Measurements from ENCODE around the gene HAUS1. TPM values are rescaled to one million over a fixed set of nuclear protein-coding genes. Genes with fewer than 3 reads are reported as not detected.
A peak's percentile ranks its signal among the peaks of the same experiment; 100 is the strongest.

HAUS1 gene
- total RNA-seq, 6 experiments from 2014 or later, result 4.0 to 15.4 (median 5.9) TPM

- DNase-seq, result peak; percentile 79 to 87 (median 81)
- Histone ChIP-seq H3K27me3 (no peaks in the 10 kb centered on the region), H3K27ac (peak within 1 kb of the TSS; percentile 51 to 82 (median 59)), H3K4me1 (peaks cover 0 to 28% (median 6%) of the 10 kb centered on the region in 4 donors), H3K9me3 (no peaks in the 10 kb centered on the region), H3K36me3 (no peaks in the 10 kb centered on the region), H3K4me3 (peak within 1 kb of the TSS; percentile 74 to 91 (median 83))
- TF ChIP-seq CTCF (IDR thresholded peaks at IDR 0.05) (no peak), POLR2A (IDR thresholded peaks at IDR 0.05) (peak; percentile 73)
- WGBS (ENCODE audit: insufficient coverage, low coverage, low lambda C conversion rate, missing lambda C conversion rate), result 0% methylated on average over 1 of the region's 75 CpGs
- ATAC-seq, result peak; percentile 59 to 73 (median 70)
- intact Hi-C loops (cut with DNase I), result no loop called here
Observed at GRCh38 chr18:46071653-46072375, 32.4 kb upstream of the HAUS1 start, which contains the start of gene PSTPIP2. TSS of gene PSTPIP2 (minus strand) at chr18:46072260. CDS start at chr18:46072188, 72 bp downstream.

GRCh38 chr18:46072376-46072867 lies 31.8 kb upstream of the HAUS1 start:
- ATAC-seq (no peak), DNase-seq (no peak)
- Histone ChIP-seq H3K4me3 (peak overlapping the region; percentile 74 to 91 (median 83)), H3K27ac (peak overlapping the region; percentile 51 to 82 (median 59)), H3K4me1 (peaks cover 0 to 28% (median 6%) of the 10 kb centered on the region in 4 donors), H3K9me3 (no peaks in the 10 kb centered on the region), H3K36me3 (no peaks in the 10 kb centered on the region), H3K27me3 (no peaks in the 10 kb centered on the region)
- TF ChIP-seq POLR2A (IDR thresholded peaks at IDR 0.05) (no peak), CTCF (IDR thresholded peaks at IDR 0.05) (no peak)
- intact Hi-C loops (cut with DNase I), result no loop called here
- WGBS (ENCODE audit: insufficient coverage, low coverage, low lambda C conversion rate, missing lambda C conversion rate), result 40% methylated on average over 16 of the region's 25 CpGs

- TF ChIP-seq CTCF (IDR thresholded peaks at IDR 0.05) (no peak), POLR2A (IDR thresholded peaks at IDR 0.05) (no peak)
- Histone ChIP-seq H3K9me3 (no peaks in the 10 kb centered on the region), H3K4me1 (peaks cover 0 to 28% (median 6%) of the 10 kb centered on the region in 4 donors), H3K27ac (no peak overlapping the region), H3K36me3 (no peaks in the 10 kb centered on the region), H3K4me3 (no peak overlapping the region), H3K27me3 (no peaks in the 10 kb centered on the region)
- DNase-seq, result no peak
- WGBS (ENCODE audit: insufficient coverage, low coverage, low lambda C conversion rate, missing lambda C conversion rate), result 25% methylated on average over 2 of the region's 3 CpGs
- ATAC-seq, result peak in 1 of 4 donors; percentile 10
- intact Hi-C loops (cut with DNase I), result no loop called here
Observed at GRCh38 chr18:46072959-46073358, 31.2 kb upstream of the HAUS1 start.

- H3K9me3 ChIP-seq, result no peaks in the 10 kb centered on the region
- intact Hi-C loops (cut with DNase I), result no loop called here
- no peak overlapping the region for H3K4me3 ChIP-seq
- peaks cover 0 to 26% (median 6%) of the 10 kb centered on the region in 4 donors for H3K4me1 ChIP-seq
- H3K27me3 ChIP-seq, result no peaks in the 10 kb centered on the region
- H3K27ac ChIP-seq, result no peak overlapping the region
- 22% methylated on average over 9 of the region's 9 CpGs for WGBS (ENCODE audit: insufficient coverage, low coverage, low lambda C conversion rate, missing lambda C conversion rate)
- TF ChIP-seq CTCF (IDR thresholded peaks at IDR 0.05) (peak; percentile 63 to 72 (median 66)), POLR2A (IDR thresholded peaks at IDR 0.05) (no peak)
- DNase-seq (no peak), ATAC-seq (peak; percentile 58 to 69 (median 66))
- H3K36me3 ChIP-seq, result peaks cover 0 to 7% (median 0%) of the 10 kb centered on the region in 4 donors
Observed at GRCh38 chr18:46073474-46074331, 30.5 kb upstream of the HAUS1 start.

All from right lobe of liver (tissue), 6 donors.